SKM-1 (cell line): ENCODE data around the gene APOL2.

Experiments
- DNase-seq: peaks from one replicate; lab custom pipeline; 2025; ENCODE audit not compliant: unreplicated experiment; lab: John Stamatoyannopoulos, UW

APOL2 gene

DNA sequence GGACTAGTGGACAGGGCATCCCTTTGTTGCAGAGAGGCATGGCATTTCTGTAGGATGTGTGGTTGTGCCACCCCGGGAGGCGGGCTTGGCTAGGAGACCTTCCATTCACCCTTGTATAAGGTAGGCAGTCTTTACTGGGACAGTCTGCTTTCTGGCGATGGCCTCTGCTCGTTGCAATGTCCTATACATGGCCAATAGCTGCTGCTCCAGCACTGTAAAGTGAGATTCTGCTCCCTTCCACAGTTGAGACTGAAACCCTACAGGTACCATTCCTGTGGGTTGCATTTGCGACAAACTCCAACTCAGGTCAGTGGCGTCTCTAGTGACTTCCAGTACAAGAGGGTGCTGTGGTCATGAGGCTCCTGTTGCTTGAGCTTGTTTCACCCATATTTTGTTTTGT, 58.4 kb downstream of the APOL2 start:
- no peak for DNase-seq

DNA sequence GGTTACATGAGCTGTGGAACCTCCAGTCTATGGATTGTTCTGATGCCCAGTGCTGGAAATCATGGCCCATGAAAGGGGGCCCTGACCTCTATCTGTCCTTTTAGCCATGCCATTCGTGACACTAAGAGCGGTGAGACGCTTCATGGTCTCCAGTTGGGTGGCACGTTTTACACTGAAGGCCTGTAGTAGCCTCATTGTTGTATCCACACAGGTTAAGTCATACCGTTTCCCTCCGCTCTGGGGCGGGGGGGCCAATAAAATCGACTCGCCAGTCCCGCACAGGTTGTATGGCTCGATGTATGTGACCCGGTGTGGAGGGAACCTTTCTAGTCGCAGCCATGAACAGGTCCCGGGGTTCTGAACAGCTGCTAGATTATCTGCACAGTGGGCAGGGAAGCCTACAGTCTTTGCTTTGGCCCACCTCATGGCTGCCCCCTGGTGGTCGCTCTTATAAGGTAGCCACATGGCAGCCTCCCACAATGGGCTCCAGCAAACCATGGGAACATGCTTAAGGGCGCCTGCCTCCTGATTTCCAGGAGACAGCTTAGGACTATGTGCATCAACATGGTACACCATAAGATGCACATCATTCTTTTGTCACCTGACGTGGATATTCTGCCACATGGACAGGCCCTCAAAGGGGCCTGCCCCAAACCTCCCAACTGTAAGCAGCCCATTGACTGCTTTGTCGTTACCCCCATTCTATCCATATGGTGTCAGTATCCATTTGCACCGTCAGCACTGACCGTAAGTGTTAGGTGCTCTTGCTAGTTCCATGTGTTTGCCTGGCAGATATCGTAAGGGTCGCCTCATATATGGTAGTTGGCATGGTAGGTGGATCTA, 59.1 kb downstream of the APOL2 start:
- DNase-seq, result peak; percentile 38

DNA sequence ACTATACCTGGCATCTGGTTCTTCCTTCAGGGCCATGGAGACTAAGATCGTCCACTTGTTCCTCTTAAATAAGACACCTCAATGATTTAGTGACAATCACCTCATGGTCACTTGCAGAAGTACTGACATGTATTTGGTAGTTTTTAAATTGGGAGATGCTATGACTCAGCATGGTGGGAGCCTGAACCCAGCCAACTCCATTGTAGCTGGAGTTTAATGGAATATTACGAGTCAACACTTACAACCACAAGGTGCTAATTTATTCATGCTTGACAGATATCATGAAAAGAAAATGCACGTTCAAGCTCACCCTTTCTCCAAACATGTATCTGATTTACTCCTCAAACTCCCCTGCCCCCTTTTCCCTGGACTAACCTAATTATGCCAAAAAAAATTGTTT, 62.2 kb downstream of the APOL2 start:
- DNase-seq, result no peak
